AG04450 (cell line): Measurements from ENCODE around the gene SSR3. TPM values are rescaled to one million over a fixed set of nuclear protein-coding genes. Genes with fewer than 3 reads are reported as not detected.

ENCODE experiments used
- CTCF ChIA-PET: fragments of 300-600, 350-600 bp; formaldehyde crosslinking; extraction: SDS; loops from one replicate; lab custom pipeline; 2022; ENCODE audit warnings: antibody characterized with exemption, inconsistent platforms; lab: Charles Lee
- POLR2A ChIA-PET: fragments of 350-600 bp; formaldehyde crosslinking; extraction: SDS; loops from one replicate; lab custom pipeline; 2021; ENCODE audit warnings: antibody characterized with exemption, inconsistent platforms; lab: Yijun Ruan, JAX
- DNase-seq: peaks from one replicate; pipeline ENCODE4 v3.0.0-alpha.2; 2011; ENCODE audit warnings: low read depth, low spot score
- H3K27ac ChIP-seq: one replicate; pipeline ENCODE4 v1.5.1; 2012; ENCODE audit warnings: low read depth, low read length, control low read depth
- H3K27me3 ChIP-seq: one replicate; pipeline ENCODE4 v1.6.0; 2012; ENCODE audit warnings: low read length; ENCODE audit not compliant: control insufficient read depth, insufficient read depth
- H3K4me3 ChIP-seq: 2 replicates; pipeline ENCODE4 v1.5.1; 2011; ENCODE audit warnings: mild to moderate bottlenecking, low read depth, low read length, control low read depth
- H3K9me3 ChIP-seq: 2 replicates; pipeline ENCODE4 v1.5.1; 2012; ENCODE audit warnings: low read length; ENCODE audit not compliant: control insufficient read depth, insufficient read depth
- polyA plus RNA-seq: library from polyadenylated mRNA; depleted of rRNA; stranded (reverse); fragments of >200 nt; gene quantifications from 2 replicates; pipeline ENCODE4 v1.2.3, GENCODE V29; 2011
- TF ChIP-seq, protein P1 (sequence below): IDR thresholded peaks from 2 replicates; pipeline ENCODE4 v1.5.1; 2011; ENCODE audit warnings: low read depth, low read length, control low read depth, inconsistent platforms

SSR3 gene
- polyA plus RNA-seq, 1 experiment, result 328 TPM

DNA sequence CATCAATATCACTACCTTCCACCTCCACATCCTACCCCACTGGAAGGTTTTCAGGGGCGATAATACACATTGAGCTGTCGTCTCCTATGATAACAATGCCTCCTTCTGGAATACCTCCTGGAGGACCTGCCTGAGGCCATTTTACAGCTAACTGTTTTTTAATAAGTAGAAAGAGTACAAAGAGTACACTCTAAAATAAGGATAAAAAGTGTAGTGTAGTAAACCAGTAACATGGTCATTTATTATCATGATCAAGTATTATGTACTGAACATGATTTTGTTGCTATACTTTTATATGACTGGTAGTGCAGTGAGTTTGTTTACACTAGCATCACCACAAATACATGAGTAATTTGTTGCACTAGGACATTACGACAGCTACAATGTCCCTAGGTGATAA, 46.6 kb upstream of the SSR3 start:
- ChIA-PET POLR2A (no interaction called here), CTCF (no interaction called here)
- Histone ChIP-seq H3K9me3 (no peaks in the 10 kb centered on the region), H3K27me3 (no peaks in the 10 kb centered on the region), H3K4me3 (no peak overlapping the region), H3K27ac (no peak overlapping the region)
- TF ChIP-seq, protein P1, sequence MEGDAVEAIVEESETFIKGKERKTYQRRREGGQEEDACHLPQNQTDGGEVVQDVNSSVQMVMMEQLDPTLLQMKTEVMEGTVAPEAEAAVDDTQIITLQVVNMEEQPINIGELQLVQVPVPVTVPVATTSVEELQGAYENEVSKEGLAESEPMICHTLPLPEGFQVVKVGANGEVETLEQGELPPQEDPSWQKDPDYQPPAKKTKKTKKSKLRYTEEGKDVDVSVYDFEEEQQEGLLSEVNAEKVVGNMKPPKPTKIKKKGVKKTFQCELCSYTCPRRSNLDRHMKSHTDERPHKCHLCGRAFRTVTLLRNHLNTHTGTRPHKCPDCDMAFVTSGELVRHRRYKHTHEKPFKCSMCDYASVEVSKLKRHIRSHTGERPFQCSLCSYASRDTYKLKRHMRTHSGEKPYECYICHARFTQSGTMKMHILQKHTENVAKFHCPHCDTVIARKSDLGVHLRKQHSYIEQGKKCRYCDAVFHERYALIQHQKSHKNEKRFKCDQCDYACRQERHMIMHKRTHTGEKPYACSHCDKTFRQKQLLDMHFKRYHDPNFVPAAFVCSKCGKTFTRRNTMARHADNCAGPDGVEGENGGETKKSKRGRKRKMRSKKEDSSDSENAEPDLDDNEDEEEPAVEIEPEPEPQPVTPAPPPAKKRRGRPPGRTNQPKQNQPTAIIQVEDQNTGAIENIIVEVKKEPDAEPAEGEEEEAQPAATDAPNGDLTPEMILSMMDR, result no peak
- no peak for DNase-seq

DNA sequence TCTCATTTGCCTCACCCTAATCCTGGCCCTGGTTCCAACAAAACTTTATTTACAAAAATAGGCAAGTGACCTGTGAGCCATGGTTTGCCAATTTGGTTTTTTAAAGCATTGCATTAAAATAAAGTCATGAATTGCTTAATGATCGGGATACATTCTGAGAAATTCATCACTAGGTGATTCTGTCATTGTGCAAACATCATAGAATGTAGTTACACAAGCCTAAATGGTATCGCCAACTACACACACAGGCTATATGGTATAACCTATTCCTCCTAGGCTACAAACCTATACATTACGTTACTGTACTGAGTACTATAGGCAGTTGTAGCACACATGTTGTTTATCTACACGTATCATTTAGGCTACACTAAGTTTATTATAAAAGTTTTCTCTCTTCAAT, 45.9 kb upstream of the SSR3 start:
- no peaks in the 10 kb centered on the region for H3K9me3 ChIP-seq
- H3K4me3 ChIP-seq, result no peak overlapping the region
- ChIA-PET POLR2A (no interaction called here), CTCF (no interaction called here)
- H3K27ac ChIP-seq, result no peak overlapping the region
- TF ChIP-seq, protein P1, result no peak
- DNase-seq, result no peak
- H3K27me3 ChIP-seq, result no peaks in the 10 kb centered on the region

DNA sequence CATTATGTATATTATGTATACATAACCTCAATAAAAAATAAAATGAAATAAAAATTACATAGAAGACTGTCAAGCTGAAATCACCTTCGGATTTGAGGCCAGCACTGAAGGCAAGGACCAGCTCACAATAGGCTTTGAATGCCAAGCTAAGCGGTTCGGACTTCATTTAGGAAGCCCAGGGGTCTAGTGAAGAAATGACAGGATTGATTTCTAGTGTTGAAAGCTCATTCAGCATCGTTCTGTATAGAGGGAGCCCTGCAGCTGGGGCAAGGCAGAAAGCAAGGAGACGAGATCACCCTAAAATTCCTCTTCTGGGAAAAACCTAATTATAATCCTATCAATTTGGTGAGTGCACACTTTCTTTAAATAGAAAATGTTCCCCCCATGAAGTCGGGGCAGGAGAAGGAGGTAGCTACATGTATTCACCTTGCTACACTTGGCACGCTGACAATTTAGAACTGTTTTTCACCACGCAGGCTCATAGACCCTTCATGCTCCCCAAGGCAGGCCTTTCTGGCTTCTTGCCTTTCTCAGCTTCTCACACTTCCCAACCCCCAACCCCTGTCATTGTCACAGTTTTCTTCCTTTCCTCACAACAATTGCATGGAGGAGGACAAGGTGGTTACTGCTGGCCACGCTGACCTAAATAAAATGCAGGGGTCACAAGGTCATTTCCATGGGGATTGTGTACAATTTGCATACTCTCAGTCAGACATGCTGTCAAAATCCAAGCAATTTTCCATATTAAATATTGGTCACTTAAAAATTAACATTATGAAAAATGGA, 44.4 kb upstream of the SSR3 start:
- Histone ChIP-seq H3K4me3 (no peak overlapping the region), H3K27ac (no peak overlapping the region), H3K9me3 (no peaks in the 10 kb centered on the region), H3K27me3 (no peaks in the 10 kb centered on the region)
- TF ChIP-seq, protein P1, result no peak
- ChIA-PET CTCF (no interaction called here), POLR2A (no interaction called here)
- no peak for DNase-seq

DNA sequence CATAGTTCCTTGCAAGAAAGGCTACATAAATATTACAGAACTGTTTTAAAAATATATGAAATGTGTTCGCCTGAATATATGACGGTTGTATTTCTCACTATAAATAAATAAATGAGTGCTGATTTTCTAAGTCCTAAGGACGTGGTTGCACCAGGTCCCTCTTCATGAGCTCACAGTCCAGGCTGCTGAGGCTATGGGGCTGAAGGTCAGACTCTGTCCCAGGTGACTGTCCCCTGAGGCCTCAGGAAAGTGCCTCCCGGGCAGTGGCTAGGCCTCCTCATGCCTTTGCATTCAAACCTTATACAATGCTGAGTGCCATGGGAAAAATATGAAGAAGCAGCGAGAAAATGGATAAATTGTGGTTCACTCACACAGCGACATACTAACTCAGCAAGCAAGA, 43.5 kb upstream of the SSR3 start:
- TF ChIP-seq, protein P1, result no peak
- CTCF ChIA-PET, result no interaction called here
- H3K4me3 ChIP-seq, result no peak overlapping the region
- POLR2A ChIA-PET, result no interaction called here
- H3K27me3 ChIP-seq, result no peaks in the 10 kb centered on the region
- H3K27ac ChIP-seq, result no peak overlapping the region
- no peak for DNase-seq
- no peaks in the 10 kb centered on the region for H3K9me3 ChIP-seq

DNA sequence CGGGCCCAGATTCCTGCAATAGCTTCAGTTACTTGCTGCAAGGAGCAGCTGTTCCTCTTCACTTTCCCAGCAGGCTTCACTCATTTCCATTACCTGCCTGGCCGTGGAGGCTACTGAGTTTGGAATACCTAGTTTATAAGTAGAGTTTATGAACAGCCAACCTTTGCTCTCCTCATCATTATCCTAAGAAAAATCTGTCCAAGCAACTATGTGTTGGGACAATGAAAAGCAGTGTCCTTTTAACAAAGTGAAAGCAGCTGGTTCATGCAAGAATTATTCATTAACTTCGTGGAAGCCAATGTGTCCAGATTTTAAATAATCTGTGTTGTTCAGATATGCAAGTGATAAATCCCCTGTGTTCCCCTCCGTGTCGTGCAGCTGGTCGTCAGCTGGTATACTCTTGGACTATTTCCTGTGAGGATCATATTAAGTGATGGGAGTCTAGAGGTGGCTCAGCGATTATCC, 39.3 kb upstream of the SSR3 start:
- Histone ChIP-seq H3K9me3 (no peaks in the 10 kb centered on the region), H3K27ac (no peak overlapping the region), H3K27me3 (no peaks in the 10 kb centered on the region), H3K4me3 (no peak overlapping the region; the same call in 1 of the 2 replicates)
- POLR2A ChIA-PET, result interaction anchor here (1.2 kb wide), 1 partner anchor 40 kb away, joined by 3 read pairs; the partner anchor contains the start of gene SSR3
- TF ChIP-seq, protein P1, result no peak
- CTCF ChIA-PET, result no interaction called here
- DNase-seq, result no peak
